Neural cell (in vitro differentiated cells): ENCODE data around the gene SLC47A1. TPM values are rescaled to one million over a fixed set of nuclear protein-coding genes. Genes with fewer than 3 reads are reported as not detected.
"Not testable (repeated sequence)": the region's sequence is repeated elsewhere in the genome, so short reads cannot be mapped to it uniquely, and the experiment has no call there.

Experiments
- H2AFZ ChIP-seq: fragments of 200-600, 300-800 bp; sonication (generic), shearing (Covaris generic); 2 replicates; pipeline ENCODE4 v1.6.0; 2014; ENCODE audit warnings: low read depth, mild to moderate bottlenecking, antibody characterized with exemption, low read length, moderate library complexity
- H3F3A ChIP-seq: fragments of 200-600 bp; shearing (Covaris generic); 2 replicates; pipeline ENCODE4 v1.6.1; 2016; ENCODE audit warnings: mild to moderate bottlenecking, moderate library complexity, mixed read lengths, antibody characterized with exemption, low read length; ENCODE audit not compliant: insufficient read depth, poor library complexity, severe bottlenecking
- H3K27ac ChIP-seq: fragments of 200-600, 300-800 bp; sonication (generic), shearing (Covaris generic); 2 replicates; pipeline ENCODE4 v1.5.1; 2014; ENCODE audit warnings: mild to moderate bottlenecking, low read length, moderate library complexity
- H3K27me3 ChIP-seq: fragments of 300-800, 200-600 bp; sonication (generic), shearing (Covaris generic); 2 replicates; pipeline ENCODE4 v1.6.0; 2014; ENCODE audit warnings: mild to moderate bottlenecking, low read depth, low read length, moderate library complexity; ENCODE audit not compliant: insufficient read depth
- H3K36me3 ChIP-seq: fragments of 300-800, 200-600 bp; sonication (generic), shearing (Covaris generic); 2 replicates; pipeline ENCODE4 v1.5.1; 2014; ENCODE audit warnings: mild to moderate bottlenecking, antibody characterized with exemption, low read length, moderate library complexity; ENCODE audit not compliant: insufficient read depth
- H3K4me2 ChIP-seq: fragments of 300-800, 200-600 bp; sonication (generic), shearing (Covaris generic); 2 replicates; pipeline ENCODE4 v1.6.0; 2014; ENCODE audit warnings: mild to moderate bottlenecking, low read length
- H3K4me3 ChIP-seq: fragments of 300-800, 200-600 bp; sonication (generic), shearing (Covaris generic); 2 replicates; pipeline ENCODE4 v1.5.1; 2014; ENCODE audit warnings: mild to moderate bottlenecking, low read length, moderate library complexity
- H3K79me2 ChIP-seq: fragments of 200-600 bp; shearing (Covaris generic); replicated peaks from 2 replicates; pipeline ENCODE4 v1.6.0; 2014; ENCODE audit warnings: mild to moderate bottlenecking, low read length, moderate library complexity; ENCODE audit not compliant: insufficient read depth
- H3K9ac ChIP-seq: fragments of 300-800, 200-600 bp; sonication (generic), shearing (Covaris generic); 2 replicates; pipeline ENCODE4 v1.6.1; 2016; ENCODE audit warnings: mild to moderate bottlenecking, low read length, mixed read lengths
- H3K9me2 ChIP-seq: fragments of 200-600 bp; shearing (Covaris generic); 2 replicates; pipeline ENCODE4 v1.6.1; 2016; ENCODE audit warnings: mild to moderate bottlenecking, low read length, mixed read lengths; ENCODE audit not compliant: insufficient read depth
- H3K9me3 ChIP-seq: fragments of 200-600, 300-800 bp; sonication (generic), shearing (Covaris generic); 2 replicates; pipeline ENCODE4 v1.6.1; 2016; ENCODE audit warnings: mild to moderate bottlenecking, mixed run types, low read length, moderate library complexity, mixed read lengths
- H4K20me1 ChIP-seq: fragments of 200-600 bp; shearing (Covaris generic); 2 replicates; pipeline ENCODE4 v1.6.1; 2016; ENCODE audit warnings: mild to moderate bottlenecking, mixed run types; ENCODE audit not compliant: insufficient read depth
- EP300 ChIP-seq: fragments of 450-650 bp; conservative IDR thresholded peaks from 2 replicates; pipeline ENCODE4 v1.6.1; 2014; ENCODE audit warnings: antibody characterized with exemption, mild to moderate bottlenecking, moderate library complexity; ENCODE audit not compliant: poor library complexity, severe bottlenecking
- EZH2 ChIP-seq: fragments of 200-600, 300-800 bp; shearing (Covaris generic), sonication (generic); IDR thresholded peaks from 2 replicates; pipeline ENCODE4 v1.6.1; 2014; ENCODE audit warnings: antibody characterized with exemption, low read length, borderline replicate concordance, mild to moderate bottlenecking; ENCODE audit not compliant: insufficient read depth, poor library complexity, severe bottlenecking
- MXI1 ChIP-seq: fragments of 450-650 bp; conservative IDR thresholded peaks from 2 replicates; pipeline ENCODE4 v1.6.1; 2014; ENCODE audit warnings: antibody characterized with exemption, mild to moderate bottlenecking; ENCODE audit not compliant: poor library complexity, severe bottlenecking
- POLR2AphosphoS5 ChIP-seq: IDR thresholded peaks from 2 replicates; pipeline ENCODE4 v1.6.1; 2012
- RAD21 ChIP-seq: fragments of 450-650 bp; conservative IDR thresholded peaks from 2 replicates; pipeline ENCODE4 v1.6.1; 2014; ENCODE audit warnings: antibody characterized with exemption, mild to moderate bottlenecking, moderate library complexity
- SMC3 ChIP-seq: fragments of 450-650 bp; conservative IDR thresholded peaks from 2 replicates; pipeline ENCODE4 v1.6.1; 2014; ENCODE audit warnings: antibody characterized with exemption, mild to moderate bottlenecking, moderate library complexity; ENCODE audit not compliant: poor library complexity
- TAF1 ChIP-seq: IDR thresholded peaks from 2 replicates; pipeline ENCODE4 v1.6.1; 2012; ENCODE audit warnings: low read depth
- polyA plus RNA-seq: library from polyadenylated mRNA; depleted of rRNA; stranded (reverse); fragments of >200 nt; gene quantifications from 2 replicates; pipeline ENCODE4 v1.2.3, GENCODE V29; 2014
- TF ChIP-seq, protein P1 (sequence below): IDR thresholded peaks from 2 replicates; pipeline ENCODE4 v1.6.1; 2012; ENCODE audit warnings: borderline replicate concordance
- TF ChIP-seq, protein P2 (sequence below): fragments of 450-650 bp; IDR thresholded peaks from 2 replicates; pipeline ENCODE4 v1.5.1; 2014; ENCODE audit warnings: antibody characterized with exemption, mild to moderate bottlenecking, moderate library complexity; ENCODE audit not compliant: poor library complexity, severe bottlenecking

The SLC47A1 gene
- polyA plus RNA-seq, 1 donor from 2014 or later, result not detected

DNA sequence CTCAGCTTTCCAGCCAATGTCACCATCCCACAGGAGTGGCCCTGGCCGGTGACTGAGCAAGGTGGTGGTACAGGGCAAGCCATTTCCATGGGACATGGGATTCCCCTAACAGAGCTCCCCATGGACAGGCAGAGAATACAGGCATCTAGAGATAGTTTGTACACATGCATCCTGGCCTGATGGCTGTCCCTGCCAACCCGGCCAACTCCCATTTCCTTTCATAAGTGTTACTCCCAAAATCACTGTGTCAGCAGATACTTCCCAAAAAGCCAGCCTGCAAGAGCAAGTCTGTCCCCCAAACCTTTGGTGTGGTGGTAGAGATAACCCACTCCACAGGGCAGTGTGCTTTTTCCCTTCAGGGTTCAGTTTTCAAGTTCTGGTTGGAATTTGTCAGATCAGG is 32.4 kb upstream of the SLC47A1 start:
- Histone ChIP-seq H3K4me2 (no peak overlapping the region), H4K20me1 (no peaks in the 10 kb centered on the region), H3K9ac (no peak overlapping the region), H3F3A (no peaks in the 10 kb centered on the region), H3K27ac (no peak overlapping the region), H3K9me3 (no peaks in the 10 kb centered on the region), H3K4me3 (no peak overlapping the region), H3K36me3 (no peaks in the 10 kb centered on the region), H2AFZ (no peak overlapping the region), H3K27me3 (no peaks in the 10 kb centered on the region), H3K9me2 (no peaks in the 10 kb centered on the region), H3K79me2 (no peaks in the 10 kb centered on the region)
- TF ChIP-seq RAD21 (no peak), SMC3 (no peak), MXI1 (no peak), TAF1 (no peak), EZH2 (no peak), POLR2AphosphoS5 (no peak), EP300 (no peak)
- TF ChIP-seq, protein P1, sequence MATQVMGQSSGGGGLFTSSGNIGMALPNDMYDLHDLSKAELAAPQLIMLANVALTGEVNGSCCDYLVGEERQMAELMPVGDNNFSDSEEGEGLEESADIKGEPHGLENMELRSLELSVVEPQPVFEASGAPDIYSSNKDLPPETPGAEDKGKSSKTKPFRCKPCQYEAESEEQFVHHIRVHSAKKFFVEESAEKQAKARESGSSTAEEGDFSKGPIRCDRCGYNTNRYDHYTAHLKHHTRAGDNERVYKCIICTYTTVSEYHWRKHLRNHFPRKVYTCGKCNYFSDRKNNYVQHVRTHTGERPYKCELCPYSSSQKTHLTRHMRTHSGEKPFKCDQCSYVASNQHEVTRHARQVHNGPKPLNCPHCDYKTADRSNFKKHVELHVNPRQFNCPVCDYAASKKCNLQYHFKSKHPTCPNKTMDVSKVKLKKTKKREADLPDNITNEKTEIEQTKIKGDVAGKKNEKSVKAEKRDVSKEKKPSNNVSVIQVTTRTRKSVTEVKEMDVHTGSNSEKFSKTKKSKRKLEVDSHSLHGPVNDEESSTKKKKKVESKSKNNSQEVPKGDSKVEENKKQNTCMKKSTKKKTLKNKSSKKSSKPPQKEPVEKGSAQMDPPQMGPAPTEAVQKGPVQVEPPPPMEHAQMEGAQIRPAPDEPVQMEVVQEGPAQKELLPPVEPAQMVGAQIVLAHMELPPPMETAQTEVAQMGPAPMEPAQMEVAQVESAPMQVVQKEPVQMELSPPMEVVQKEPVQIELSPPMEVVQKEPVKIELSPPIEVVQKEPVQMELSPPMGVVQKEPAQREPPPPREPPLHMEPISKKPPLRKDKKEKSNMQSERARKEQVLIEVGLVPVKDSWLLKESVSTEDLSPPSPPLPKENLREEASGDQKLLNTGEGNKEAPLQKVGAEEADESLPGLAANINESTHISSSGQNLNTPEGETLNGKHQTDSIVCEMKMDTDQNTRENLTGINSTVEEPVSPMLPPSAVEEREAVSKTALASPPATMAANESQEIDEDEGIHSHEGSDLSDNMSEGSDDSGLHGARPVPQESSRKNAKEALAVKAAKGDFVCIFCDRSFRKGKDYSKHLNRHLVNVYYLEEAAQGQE, result no peak
- TF ChIP-seq, protein P2, sequence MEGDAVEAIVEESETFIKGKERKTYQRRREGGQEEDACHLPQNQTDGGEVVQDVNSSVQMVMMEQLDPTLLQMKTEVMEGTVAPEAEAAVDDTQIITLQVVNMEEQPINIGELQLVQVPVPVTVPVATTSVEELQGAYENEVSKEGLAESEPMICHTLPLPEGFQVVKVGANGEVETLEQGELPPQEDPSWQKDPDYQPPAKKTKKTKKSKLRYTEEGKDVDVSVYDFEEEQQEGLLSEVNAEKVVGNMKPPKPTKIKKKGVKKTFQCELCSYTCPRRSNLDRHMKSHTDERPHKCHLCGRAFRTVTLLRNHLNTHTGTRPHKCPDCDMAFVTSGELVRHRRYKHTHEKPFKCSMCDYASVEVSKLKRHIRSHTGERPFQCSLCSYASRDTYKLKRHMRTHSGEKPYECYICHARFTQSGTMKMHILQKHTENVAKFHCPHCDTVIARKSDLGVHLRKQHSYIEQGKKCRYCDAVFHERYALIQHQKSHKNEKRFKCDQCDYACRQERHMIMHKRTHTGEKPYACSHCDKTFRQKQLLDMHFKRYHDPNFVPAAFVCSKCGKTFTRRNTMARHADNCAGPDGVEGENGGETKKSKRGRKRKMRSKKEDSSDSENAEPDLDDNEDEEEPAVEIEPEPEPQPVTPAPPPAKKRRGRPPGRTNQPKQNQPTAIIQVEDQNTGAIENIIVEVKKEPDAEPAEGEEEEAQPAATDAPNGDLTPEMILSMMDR, result no peak

DNA sequence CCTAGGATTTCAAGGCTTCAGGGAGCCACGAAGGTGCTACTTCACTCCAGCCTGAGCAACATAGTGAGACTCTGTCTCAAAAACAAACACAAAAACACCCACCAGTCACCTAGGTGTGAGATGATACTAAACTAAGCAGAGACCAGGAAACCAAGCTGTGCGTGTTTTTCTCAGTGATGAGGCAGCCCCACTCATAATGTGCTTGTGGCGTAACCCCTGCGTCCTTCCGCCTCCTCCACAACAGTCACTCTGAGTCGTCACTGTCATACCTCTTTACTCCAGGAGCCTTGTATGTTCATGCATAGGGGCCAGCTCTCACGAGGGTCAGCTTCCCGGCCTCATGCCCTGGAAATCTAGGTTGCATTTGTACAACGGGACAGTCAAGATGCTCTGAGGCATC is 31.1 kb upstream of the SLC47A1 start:
- TF ChIP-seq TAF1 (no peak), RAD21 (no peak)
- no peaks in the 10 kb centered on the region for H3K9me2 ChIP-seq
- no peaks in the 10 kb centered on the region for H3K36me3 ChIP-seq
- H3K4me2 ChIP-seq, result no peak overlapping the region
- H3F3A ChIP-seq, result no peaks in the 10 kb centered on the region
- no peaks in the 10 kb centered on the region for H3K79me2 ChIP-seq
- no peak overlapping the region for H3K9ac ChIP-seq
- H2AFZ ChIP-seq, result no peak overlapping the region
- no peak overlapping the region for H3K27ac ChIP-seq
- no peak overlapping the region for H3K4me3 ChIP-seq
- no peaks in the 10 kb centered on the region for H3K9me3 ChIP-seq
- H4K20me1 ChIP-seq, result no peaks in the 10 kb centered on the region
- H3K27me3 ChIP-seq, result no peaks in the 10 kb centered on the region

DNA sequence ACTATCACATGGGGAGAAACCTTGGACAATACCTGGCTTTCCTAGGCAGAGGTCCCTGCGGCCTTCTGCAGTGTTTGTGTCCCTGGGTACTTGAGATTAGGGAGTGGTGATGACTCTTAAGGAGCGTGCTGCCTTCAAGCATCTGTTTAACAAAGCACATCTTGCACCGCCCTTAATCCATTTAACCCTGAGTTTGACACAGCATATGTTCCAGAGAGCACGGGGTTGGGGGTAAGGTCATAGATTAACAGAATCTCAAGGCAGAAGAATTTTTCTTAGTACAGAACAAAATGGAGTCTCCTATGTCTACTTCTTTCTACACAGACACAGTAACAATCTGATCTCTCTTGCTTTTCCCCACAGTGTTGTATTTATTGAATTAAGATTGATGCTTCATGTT is 28.1 kb upstream of the SLC47A1 start:
- not testable (repeated sequence) for H3K79me2 ChIP-seq, H4K20me1 ChIP-seq, H3K4me2 ChIP-seq, H3F3A ChIP-seq, H2AFZ ChIP-seq, H3K9me2 ChIP-seq, H3K9ac ChIP-seq, H3K4me3 ChIP-seq, H3K27me3 ChIP-seq, H3K27ac ChIP-seq, H3K9me3 ChIP-seq, H3K36me3 ChIP-seq
